HG03354 (cell line): ENCODE results near the gene SIL1.
"Not testable (repeated sequence)": the region's sequence is repeated elsewhere in the genome, so short reads cannot be mapped to it uniquely, and the experiment has no call there.

Source experiments
- ATAC-seq: cut with Tn5 transposase; IDR thresholded peaks from one replicate; pipeline ENCODE4 v1.9.1; 2021; ENCODE audit warnings: mild to moderate bottlenecking; ENCODE audit not compliant: unreplicated experiment, poor library complexity, severe bottlenecking

Gene SIL1

DNA sequence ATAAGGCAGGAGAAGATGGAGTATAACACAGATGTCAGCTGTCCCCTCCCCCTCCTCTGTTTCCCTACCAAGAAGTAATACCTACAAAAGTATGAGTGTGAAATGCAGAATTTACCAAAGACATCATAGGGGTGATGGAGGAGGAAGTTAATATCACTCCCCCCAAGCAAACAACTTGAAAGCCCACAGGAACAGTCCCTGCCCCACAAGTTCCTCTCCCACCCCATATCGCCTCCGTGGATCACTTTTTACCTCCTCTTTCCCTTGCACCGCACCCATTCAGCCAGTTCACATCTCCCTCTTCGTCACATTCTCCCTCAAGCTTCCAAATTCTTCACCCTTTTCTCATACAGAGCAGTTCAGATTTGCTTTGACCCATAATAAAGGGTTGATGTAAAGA lies 7.0 kb upstream of the SIL1 start:
- no peak for ATAC-seq

GRCh38 chr5:139204196-139204595 lies 6.0 kb upstream of the SIL1 start:
- no peak for ATAC-seq

DNA sequence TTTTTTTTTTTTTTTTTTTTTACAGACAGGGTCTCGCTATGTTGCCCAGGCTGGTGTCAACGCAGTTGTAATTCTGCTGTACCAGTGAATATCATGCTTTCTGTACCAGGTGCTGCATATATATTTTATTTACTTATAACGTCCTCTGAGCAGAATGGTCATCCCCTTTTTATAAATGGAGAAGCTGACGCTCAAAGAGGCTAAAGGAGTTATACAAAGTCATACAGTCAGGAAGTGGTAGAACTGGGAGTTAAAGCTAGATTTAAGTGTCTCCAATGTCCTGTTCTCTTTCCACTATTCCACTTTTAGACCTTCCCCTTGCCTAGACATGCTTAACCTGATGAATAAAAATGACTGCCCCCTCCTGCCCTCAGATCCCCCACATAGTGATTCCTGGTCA lies 1.2 kb upstream of the SIL1 start:
- no peak for ATAC-seq

- ATAC-seq: no peak
Observed at GRCh38 chr5:139196296-139196956, 1.7 kb downstream of the SIL1 start.

- ATAC-seq: no peak
Observed at GRCh38 chr5:139194486-139194885, 3.7 kb downstream of the SIL1 start.

DNA sequence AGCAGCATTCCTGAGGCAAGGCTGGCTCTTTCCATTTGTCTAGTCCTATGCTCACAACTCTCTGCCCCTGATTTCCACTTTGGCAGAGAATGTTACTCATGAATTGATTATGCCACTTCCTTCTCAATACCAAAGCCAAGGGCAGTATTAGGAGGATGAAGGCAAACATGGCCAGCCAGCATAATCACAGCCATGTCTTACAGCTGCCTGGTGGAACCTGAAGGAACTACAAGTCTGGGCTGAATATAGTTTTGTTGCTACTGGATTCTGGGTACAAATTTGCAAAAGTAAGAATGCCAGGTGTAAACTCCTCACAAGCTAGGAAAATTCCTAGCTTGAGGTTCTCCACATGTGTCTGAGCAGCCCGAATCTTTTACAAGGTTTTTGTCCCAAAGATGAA lies 4.2 kb downstream of the SIL1 start:
- ATAC-seq: no peak

DNA sequence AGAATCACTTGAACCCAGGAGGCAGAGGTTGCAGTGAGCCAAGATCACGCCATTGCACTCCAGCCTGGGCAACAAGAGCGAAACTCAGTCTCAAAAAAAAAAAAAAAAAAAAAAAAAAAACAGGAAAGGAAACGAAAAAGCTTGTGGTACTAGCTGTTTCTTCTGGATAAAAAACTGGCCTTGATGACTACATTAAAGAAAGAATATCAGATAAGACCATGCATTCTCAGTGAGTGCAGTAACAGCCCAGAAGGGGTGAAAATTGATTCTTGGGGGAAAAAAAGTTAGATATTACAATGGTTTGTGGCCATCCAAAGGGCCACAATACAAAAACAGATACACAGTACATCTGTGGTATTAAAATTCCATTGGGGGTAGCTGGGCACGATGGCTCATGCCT lies 5.3 kb downstream of the SIL1 start:
- ATAC-seq: not testable (repeated sequence)

- ATAC-seq: not testable (repeated sequence)
Observed at GRCh38 chr5:139191954-139192353, 6.2 kb downstream of the SIL1 start.

DNA sequence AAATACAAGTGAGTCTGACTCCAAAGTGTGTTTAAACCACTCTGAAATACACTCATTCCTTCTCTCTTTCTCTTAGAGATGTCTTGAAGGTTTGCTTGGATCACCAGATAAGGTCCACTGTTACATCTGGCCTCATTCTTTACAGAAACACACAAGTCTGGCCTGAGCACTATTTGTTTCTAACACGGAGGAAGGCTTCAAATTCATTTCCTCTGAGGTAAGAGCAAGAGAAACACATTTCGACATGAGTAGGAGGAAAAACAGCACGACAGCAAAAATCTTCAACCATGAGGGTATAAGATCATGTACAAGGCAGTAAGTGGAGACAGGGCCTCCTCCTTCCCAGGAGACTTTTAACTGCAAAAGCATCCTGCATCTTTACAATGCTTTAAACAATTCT lies 8.0 kb downstream of the SIL1 start:
- no peak for ATAC-seq

GRCh38 chr5:139188558-139189270 lies 9.5 kb downstream of the SIL1 start:
- no peak for ATAC-seq

DNA sequence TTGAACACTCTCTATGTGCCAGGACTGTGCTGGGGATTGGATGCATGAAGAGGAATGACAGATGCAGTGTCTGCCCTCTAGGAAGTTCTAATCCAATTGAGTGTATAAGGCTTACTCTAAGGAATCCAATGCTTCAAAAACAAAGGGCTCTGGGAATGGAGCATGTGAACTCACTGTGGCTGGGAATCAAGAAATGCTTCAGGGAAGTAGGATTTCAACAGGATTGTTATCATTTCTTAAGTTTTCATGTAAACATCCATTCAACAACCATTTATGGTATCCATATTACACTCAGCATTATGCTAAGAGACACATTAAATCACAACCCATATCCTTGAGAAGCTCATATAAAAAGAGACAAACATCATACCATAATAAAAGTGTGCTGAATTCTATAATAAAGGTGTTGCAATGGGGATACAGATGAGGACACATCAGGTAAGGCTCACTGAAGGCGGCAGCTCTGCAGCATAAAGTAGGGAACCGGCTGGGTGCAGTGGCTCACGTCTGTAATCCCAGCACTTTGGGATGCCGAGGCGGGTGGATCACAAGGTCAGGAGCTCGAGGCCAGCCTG lies 11.3 kb downstream of the SIL1 start:
- ATAC-seq: no peak

DNA sequence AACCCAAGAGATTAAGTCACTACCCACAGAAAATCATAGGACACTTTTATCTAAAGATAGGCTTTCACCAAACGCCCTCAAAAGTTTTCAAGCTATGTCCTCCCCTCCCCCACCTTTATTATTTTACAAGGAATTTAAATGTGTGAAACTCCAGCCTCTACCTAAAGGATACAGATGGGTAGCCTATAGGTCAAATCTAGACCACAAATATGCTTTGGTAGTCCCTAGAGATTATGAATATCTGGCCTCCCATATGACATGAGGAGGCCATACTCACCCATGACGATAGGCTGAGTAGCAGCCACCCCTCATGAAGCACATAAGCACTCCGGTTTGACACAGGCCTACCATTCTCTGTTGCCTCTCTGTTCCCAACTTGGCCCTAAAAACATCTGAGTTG lies 11.9 kb downstream of the SIL1 start:
- no peak for ATAC-seq

- no peak for ATAC-seq
Observed at GRCh38 chr5:139185589-139185988, 12.6 kb downstream of the SIL1 start.

DNA sequence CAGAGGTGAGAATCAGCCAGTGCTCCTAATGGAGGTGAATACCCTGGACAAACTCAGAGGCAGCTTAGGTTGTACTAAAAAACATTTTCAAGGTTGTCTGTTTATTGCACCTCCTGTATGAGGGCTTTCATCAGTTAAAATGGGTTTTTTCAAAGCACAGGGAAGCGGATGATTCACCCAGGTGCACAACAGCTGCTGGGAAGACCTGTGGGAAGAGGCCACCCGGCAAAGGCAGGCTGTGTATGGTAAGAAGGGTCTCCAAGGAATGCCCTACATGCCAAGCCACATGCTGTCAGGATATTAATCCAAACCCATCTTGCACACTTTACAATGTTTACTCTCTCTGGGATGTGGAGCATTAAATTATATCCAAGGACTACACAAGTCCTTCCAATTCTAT lies 14.7 kb downstream of the SIL1 start:
- ATAC-seq: no peak

GRCh38 chr5:139182528-139183296 lies 15.5 kb downstream of the SIL1 start:
- ATAC-seq: no peak

- ATAC-seq: no peak
Observed at GRCh38 chr5:139181835-139182452, 16.2 kb downstream of the SIL1 start.

DNA sequence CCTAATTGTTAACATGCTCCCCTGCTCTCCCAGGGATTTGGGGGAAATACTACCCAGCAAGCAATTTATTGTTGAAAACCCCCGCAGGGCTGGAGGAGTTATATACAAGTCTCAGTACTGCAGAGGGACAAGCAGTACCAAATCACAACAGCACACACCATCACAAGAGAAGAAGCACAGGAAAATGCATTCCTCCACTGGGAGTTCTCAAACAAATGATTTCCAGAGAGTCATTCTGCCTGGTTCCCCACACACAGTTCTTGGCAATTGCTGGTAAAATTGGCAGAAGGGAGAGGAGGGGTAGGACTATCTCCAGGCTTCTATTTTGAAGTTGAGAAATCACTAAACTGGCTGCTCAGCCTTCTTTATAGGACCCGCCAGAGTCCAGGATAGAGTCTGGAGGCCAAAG lies 16.8 kb downstream of the SIL1 start:
- no peak for ATAC-seq

DNA sequence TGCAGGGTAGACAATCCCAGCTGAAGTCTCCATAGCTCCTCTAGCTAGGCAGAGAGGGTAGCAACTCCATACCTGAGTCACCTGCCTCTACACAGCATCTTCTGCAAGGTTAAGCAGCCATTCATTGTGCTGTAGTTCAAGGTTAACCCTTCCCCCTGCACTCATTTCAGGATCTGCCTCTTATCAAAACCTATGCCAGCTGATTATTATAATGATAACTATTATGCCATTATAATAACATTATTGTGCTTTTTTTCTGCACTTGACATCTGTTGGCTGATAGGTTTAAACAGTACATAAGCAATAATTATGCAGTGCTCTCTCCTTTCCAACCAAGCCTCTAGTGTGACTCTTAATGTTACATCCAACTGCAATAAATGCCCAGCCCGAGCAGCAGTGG lies 17.3 kb downstream of the SIL1 start:
- ATAC-seq: no peak

- not testable (repeated sequence) for ATAC-seq
Observed at GRCh38 chr5:139179778-139180513, 18.2 kb downstream of the SIL1 start.
